Measurements from ENCODE around the gene NXN. TPM values are rescaled to one million over a fixed set of nuclear protein-coding genes. Genes with fewer than 3 reads are reported as not detected.

NXN gene
- total and polyA plus RNA-seq, 7 donors: 33.4 to 92.5 (median 73.8) TPM

DNA sequence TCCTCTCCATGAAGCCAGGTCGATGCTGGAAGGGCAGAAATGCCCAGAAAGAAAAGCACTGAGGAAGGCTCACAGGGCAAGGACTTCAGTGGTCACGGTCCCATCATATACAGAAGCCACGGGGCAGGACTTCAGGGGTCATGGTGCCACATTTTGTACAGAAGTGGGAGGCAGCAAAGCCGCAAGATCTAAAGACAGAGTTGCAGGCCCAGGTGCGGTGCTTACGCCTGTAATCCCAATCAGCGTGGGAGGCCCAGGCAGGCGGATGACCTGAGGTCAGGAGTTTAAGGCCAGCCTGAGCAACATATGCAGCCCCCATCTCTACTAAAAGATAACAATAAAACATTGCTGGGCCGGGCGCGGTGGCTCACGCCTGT is 96.0 kb downstream of the NXN start:
- Histone ChIP-seq H3K9me3 (no peaks in the 10 kb centered on the region), H3K36me3 (ENCODE audit: insufficient read depth in 1 of 2, low read depth in 1 of 2) (no peaks in the 10 kb centered on the region), H3K4me3 (no peak overlapping the region), H3K27me3 (ENCODE audit: insufficient read depth in 3 of 3, low read length in 2 of 3) (no peaks in the 10 kb centered on the region), H3K4me1 (peaks cover 55% of the 10 kb centered on the region), H3K27ac (peak overlapping the region; percentile 91)
- peak in 1 of 4 donors; percentile 2 for ATAC-seq
- WGBS, 3 donors: 35 to 49% (median 45%) methylated on average over 12 of the region's 12 CpGs
- no peak for DNase-seq
- TF ChIP-seq, protein P1, sequence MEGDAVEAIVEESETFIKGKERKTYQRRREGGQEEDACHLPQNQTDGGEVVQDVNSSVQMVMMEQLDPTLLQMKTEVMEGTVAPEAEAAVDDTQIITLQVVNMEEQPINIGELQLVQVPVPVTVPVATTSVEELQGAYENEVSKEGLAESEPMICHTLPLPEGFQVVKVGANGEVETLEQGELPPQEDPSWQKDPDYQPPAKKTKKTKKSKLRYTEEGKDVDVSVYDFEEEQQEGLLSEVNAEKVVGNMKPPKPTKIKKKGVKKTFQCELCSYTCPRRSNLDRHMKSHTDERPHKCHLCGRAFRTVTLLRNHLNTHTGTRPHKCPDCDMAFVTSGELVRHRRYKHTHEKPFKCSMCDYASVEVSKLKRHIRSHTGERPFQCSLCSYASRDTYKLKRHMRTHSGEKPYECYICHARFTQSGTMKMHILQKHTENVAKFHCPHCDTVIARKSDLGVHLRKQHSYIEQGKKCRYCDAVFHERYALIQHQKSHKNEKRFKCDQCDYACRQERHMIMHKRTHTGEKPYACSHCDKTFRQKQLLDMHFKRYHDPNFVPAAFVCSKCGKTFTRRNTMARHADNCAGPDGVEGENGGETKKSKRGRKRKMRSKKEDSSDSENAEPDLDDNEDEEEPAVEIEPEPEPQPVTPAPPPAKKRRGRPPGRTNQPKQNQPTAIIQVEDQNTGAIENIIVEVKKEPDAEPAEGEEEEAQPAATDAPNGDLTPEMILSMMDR (IDR thresholded peaks at IDR 0.05): no peak
- intact Hi-C loops (cut with DNase I): loop anchor here (5.0 to 10.0 kb wide), 2 partner anchors 89 to 94 kb away; partner anchors contain the start of gene NXN (in 1 of the 2)

GRCh38 chr17:882827-883585 is 96.6 kb downstream of the NXN start:
- WGBS, 3 donors: 15 to 17% (median 15%) methylated on average over 14 of the region's 14 CpGs
- DNase-seq: peak; percentile 64 to 86
- intact Hi-C loops (cut with DNase I): loop anchor here (5.0 to 10.0 kb wide), 2 partner anchors 88 to 94 kb away; partner anchors contain the start of gene NXN (in 1 of the 2)

GRCh38 chr17:881778-882177 is 97.8 kb downstream of the NXN start:
- Histone ChIP-seq H3K27ac (peak overlapping the region; percentile 91), H3K4me1 (peaks cover 51% of the 10 kb centered on the region), H3K36me3 (ENCODE audit: insufficient read depth in 1 of 2, low read depth in 1 of 2) (no peaks in the 10 kb centered on the region), H3K27me3 (ENCODE audit: insufficient read depth in 3 of 3, low read length in 2 of 3) (no peaks in the 10 kb centered on the region), H3K9me3 (no peaks in the 10 kb centered on the region), H3K4me3 (no peak overlapping the region)
- intact Hi-C loops (cut with DNase I): loop anchor here (5.0 to 10.0 kb wide), 2 partner anchors 87 to 96 kb away; partner anchors contain the start of gene NXN (in 1 of the 2)
- WGBS, 3 donors: 67 to 83% (median 70%) methylated on average over 6 of the region's 6 CpGs
- ATAC-seq: no peak
- TF ChIP-seq, protein P1 (IDR thresholded peaks at IDR 0.05): no peak
- DNase-seq: no peak

More at GRCh38 chr17:882827-883585, 96.6 kb downstream of the NXN start:
- H3K4me1 ChIP-seq: peaks cover 55% of the 10 kb centered on the region
- H3K9me3 ChIP-seq: no peaks in the 10 kb centered on the region
- ATAC-seq: peak; percentile 65 to 79 (median 75)
- H3K27me3 ChIP-seq (ENCODE audit: insufficient read depth in 3 of 3, low read length in 2 of 3): no peaks in the 10 kb centered on the region
- TF ChIP-seq, protein P1 (IDR thresholded peaks at IDR 0.05): no peak
- no peaks in the 10 kb centered on the region for H3K36me3 ChIP-seq (ENCODE audit: insufficient read depth in 1 of 2, low read depth in 1 of 2)
- peak overlapping the region; percentile 91 for H3K27ac ChIP-seq
- H3K4me3 ChIP-seq: no peak overlapping the region

GRCh38 chr17:880443-881269 is 98.9 kb downstream of the NXN start:
- H3K27ac ChIP-seq: peak overlapping the region; percentile 79
- no peaks in the 10 kb centered on the region for H3K9me3 ChIP-seq
- no peak for DNase-seq
- intact Hi-C loops (cut with DNase I): loop anchor here (5.0 to 10.0 kb wide), 2 partner anchors 86 to 97 kb away; partner anchors contain the start of gene NXN (in 1 of the 2)
- no peaks in the 10 kb centered on the region for H3K27me3 ChIP-seq (ENCODE audit: insufficient read depth in 3 of 3, low read length in 2 of 3)
- 67 to 73% (median 71%) methylated on average over 15 of the region's 15 CpGs for WGBS, 3 donors
- TF ChIP-seq, protein P1 (IDR thresholded peaks at IDR 0.05): no peak
- no peak overlapping the region for H3K4me3 ChIP-seq
- H3K36me3 ChIP-seq (ENCODE audit: insufficient read depth in 1 of 2, low read depth in 1 of 2): no peaks in the 10 kb centered on the region
- no peak for ATAC-seq
- peaks cover 46% of the 10 kb centered on the region for H3K4me1 ChIP-seq

Data from psoas muscle (tissue), 8 donors.